Measurements from ENCODE around the gene DISP2. TPM values are rescaled to one million over a fixed set of nuclear protein-coding genes. Genes with fewer than 3 reads are reported as not detected.

The DISP2 gene
- total and polyA plus RNA-seq, 2 of the 8 experiments (the other 6 are each of a cell fraction or from before 2014, with no cell fraction given): 0.45 to 1.2 TPM

DNA sequence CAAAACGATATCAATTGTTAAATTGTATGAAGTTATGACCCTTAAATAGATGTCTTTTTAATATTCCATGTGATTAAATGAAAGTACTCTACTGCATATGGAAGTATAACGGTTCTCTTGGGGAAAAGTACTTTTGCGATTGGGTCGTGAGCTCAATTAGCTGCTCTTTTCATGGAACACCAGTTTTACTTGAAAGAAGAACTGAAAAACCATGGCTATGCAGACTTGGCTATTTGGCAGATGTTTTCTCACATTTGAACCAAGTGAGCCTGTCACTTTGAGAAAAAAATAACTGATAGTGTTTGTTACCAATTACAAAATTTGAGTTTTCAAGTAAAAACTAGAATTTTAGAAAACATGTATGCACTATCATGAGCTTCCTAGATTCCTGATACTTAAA is 40.4 kb upstream of the DISP2 start:
- Histone ChIP-seq H3K18ac (ENCODE audit: extremely low read depth, low read length) (no peak overlapping the region), H3K4me2 (ENCODE audit: insufficient read depth in 1 of 2, low read depth in 2 of 2, low read length in 2 of 2) (no peak overlapping the region), H3K23ac (ENCODE audit: insufficient read length) (no peak overlapping the region), H3K23me2 (ENCODE audit: low read depth, low read length) (peaks cover 2% of the 10 kb centered on the region; the same call in 1 of the 2 replicates), H3K79me2 (ENCODE audit: control insufficient read depth in 1 of 2, insufficient read depth in 2 of 2, low read length in 2 of 2) (no peaks in the 10 kb centered on the region), H3K14ac (ENCODE audit: insufficient read length) (no peak overlapping the region), H2BK5ac (ENCODE audit: low read depth, low read length) (no peak overlapping the region), H4K5ac (ENCODE audit: insufficient read length, low read depth, low read length) (no peak overlapping the region), H3K36me3 (ENCODE audit: control insufficient read depth in 2 of 4, insufficient read depth in 4 of 4, low read length in 3 of 4) (no peaks in the 10 kb centered on the region), H3K4me3 (ENCODE audit: extremely low read depth in 1 of 4, insufficient read depth in 2 of 4, low read depth in 3 of 4, low read length in 4 of 4) (no peak overlapping the region), H4K91ac (replicated peaks; ENCODE audit: insufficient read length, low read length) (no peak overlapping the region), H3K56ac (replicated peaks; ENCODE audit: insufficient read length, low read depth, low read length) (no peak overlapping the region), H2AK5ac (ENCODE audit: low read depth, low read length) (no peak overlapping the region), H3K9ac (replicated peaks in 1 of 4; ENCODE audit: extremely low read depth in 1 of 4, low read depth in 3 of 4, low read length in 3 of 4) (no peak overlapping the region), H3K79me1 (ENCODE audit: low read depth, low read length) (no peaks in the 10 kb centered on the region), H2AFZ (ENCODE audit: low read length) (no peak overlapping the region), H4K8ac (ENCODE audit: extremely low read depth, insufficient read depth, low read length) (no peak overlapping the region), H3K9me3 (ENCODE audit: insufficient read depth in 2 of 2, low read depth in 1 of 2, low read length in 1 of 2) (no peaks in the 10 kb centered on the region), H2BK120ac (replicated peaks; ENCODE audit: low read depth, low read length) (no peak overlapping the region), H3K4ac (replicated peaks; ENCODE audit: insufficient read length, low read depth, low read length) (no peak overlapping the region), H4K20me1 (replicated peaks in 1 of 2; ENCODE audit: control insufficient read depth in 1 of 2, insufficient read depth in 2 of 2, low read length in 2 of 2) (peaks cover 0 to 1% of the 10 kb centered on the region in 2 experiments), H3K4me1 (replicated peaks in 1 of 4; ENCODE audit: control insufficient read depth in 3 of 4, insufficient read depth in 4 of 4, low read length in 3 of 4) (peaks cover 2 to 14% (median 8%) of the 10 kb centered on the region in 4 experiments), H2BK12ac (ENCODE audit: low read depth, low read length) (no peak overlapping the region), H2BK20ac (ENCODE audit: low read length) (no peak overlapping the region), H2BK15ac (ENCODE audit: low read length) (no peak overlapping the region), H3K27me3 (replicated peaks in 1 of 4; ENCODE audit: control insufficient read depth in 3 of 4, extremely low read depth in 1 of 4, insufficient read depth in 3 of 4, low read length in 3 of 4) (peaks cover 0 to 10% (median 6%) of the 10 kb centered on the region in 4 experiments; a peak in 4 of 7 replicates), H3K27ac (ENCODE audit: low read depth, low read length) (no peak overlapping the region)
- ChIA-PET CTCF (ENCODE audit: partially characterized antibody) (interaction anchor here (0.7 to 23.9 kb wide), 10 partner anchors 11 to 280 kb away, joined by 3 to 584 read pairs (median 6); partner anchors contain the start of genes ANKRD63, CCDC9B, PAK6 and PLCB2), POLR2A (ENCODE audit: partially characterized antibody) (interaction anchor here (1.4 kb wide), 1 partner anchor 38 kb away, joined by 4 read pairs; no protein-coding TSS in a partner anchor)
- TF ChIP-seq, protein P1, sequence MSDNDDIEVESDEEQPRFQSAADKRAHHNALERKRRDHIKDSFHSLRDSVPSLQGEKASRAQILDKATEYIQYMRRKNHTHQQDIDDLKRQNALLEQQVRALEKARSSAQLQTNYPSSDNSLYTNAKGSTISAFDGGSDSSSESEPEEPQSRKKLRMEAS (IDR thresholded peaks at IDR 0.05): no peak
- TF ChIP-seq, protein P2, sequence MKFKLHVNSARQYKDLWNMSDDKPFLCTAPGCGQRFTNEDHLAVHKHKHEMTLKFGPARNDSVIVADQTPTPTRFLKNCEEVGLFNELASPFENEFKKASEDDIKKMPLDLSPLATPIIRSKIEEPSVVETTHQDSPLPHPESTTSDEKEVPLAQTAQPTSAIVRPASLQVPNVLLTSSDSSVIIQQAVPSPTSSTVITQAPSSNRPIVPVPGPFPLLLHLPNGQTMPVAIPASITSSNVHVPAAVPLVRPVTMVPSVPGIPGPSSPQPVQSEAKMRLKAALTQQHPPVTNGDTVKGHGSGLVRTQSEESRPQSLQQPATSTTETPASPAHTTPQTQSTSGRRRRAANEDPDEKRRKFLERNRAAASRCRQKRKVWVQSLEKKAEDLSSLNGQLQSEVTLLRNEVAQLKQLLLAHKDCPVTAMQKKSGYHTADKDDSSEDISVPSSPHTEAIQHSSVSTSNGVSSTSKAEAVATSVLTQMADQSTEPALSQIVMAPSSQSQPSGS (IDR thresholded peaks at IDR 0.05; ENCODE audit: low read length): no peak
- TF ChIP-seq PHF8 (conservative IDR thresholded peaks at IDR 0.05; ENCODE audit: low read depth, low read length): no peak
- TF ChIP-seq, protein P3, sequence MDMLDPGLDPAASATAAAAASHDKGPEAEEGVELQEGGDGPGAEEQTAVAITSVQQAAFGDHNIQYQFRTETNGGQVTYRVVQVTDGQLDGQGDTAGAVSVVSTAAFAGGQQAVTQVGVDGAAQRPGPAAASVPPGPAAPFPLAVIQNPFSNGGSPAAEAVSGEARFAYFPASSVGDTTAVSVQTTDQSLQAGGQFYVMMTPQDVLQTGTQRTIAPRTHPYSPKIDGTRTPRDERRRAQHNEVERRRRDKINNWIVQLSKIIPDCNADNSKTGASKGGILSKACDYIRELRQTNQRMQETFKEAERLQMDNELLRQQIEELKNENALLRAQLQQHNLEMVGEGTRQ (IDR thresholded peaks at IDR 0.05; ENCODE audit: low read length): no peak
- TF ChIP-seq KDM5A (IDR thresholded peaks at IDR 0.05; ENCODE audit: low read length): no peak
- TF ChIP-seq EGR1 (IDR thresholded peaks at IDR 0.05; ENCODE audit: borderline replicate concordance, low read depth, low read length): no peak
- no peak for TF ChIP-seq CEBPB (IDR thresholded peaks at IDR 0.05; ENCODE audit: low read depth, low read length)
- TF ChIP-seq ZNF274 (IDR thresholded peaks at IDR 0.05; ENCODE audit: borderline replicate concordance, extremely low read depth, low read length): no peak
- no peak for TF ChIP-seq RNF2 (IDR thresholded peaks at IDR 0.05; ENCODE audit: borderline replicate concordance, low read depth, low read length, missing control alignments, poor library complexity, severe bottlenecking)
- no peak for TF ChIP-seq SIRT6 (IDR thresholded peaks at IDR 0.05; ENCODE audit: low read length)
- no peak for DNase-seq (ENCODE audit: low read depth in 1 of 2, low spot score in 2 of 2)
- WGBS, 2 experiments (ENCODE audit: extremely low coverage in 1 of 2, insufficient coverage in 1 of 2, insufficient read length in 1 of 2, insufficient replicate concordance in 2 of 2, low coverage in 1 of 2, low lambda C conversion rate in 2 of 2, missing lambda C conversion rate in 1 of 2): 98% methylated on average over 4 of the region's 4 CpGs; no CpG with 5 or more reads in 1 of the 2 experiments
- no peak for FAIRE-seq

Data from H1 (cell line).